Retinal pigment epithelial cell (primary cell): ENCODE results near the gene VPS13A.

ENCODE experiments used
- DNase-seq: peaks from one replicate; pipeline ENCODE4 v3.0.0-alpha.2; 2010; ENCODE audit warnings: low read depth
- H3K4me3 ChIP-seq: 2 replicates; pipeline ENCODE4 v1.5.1; 2011; ENCODE audit warnings: mild to moderate bottlenecking, low read length, control low read depth, moderate library complexity
- CTCF ChIP-seq: conservative IDR thresholded peaks from 2 replicates; pipeline ENCODE4 v1.5.1; 2011; ENCODE audit warnings: low read depth, low read length, control low read depth, inconsistent platforms

The VPS13A gene

GRCh38 chr9:77453825-77454647, 276.7 kb downstream of the VPS13A start:
- no peak overlapping the region for H3K4me3 ChIP-seq
- no peak for TF ChIP-seq CTCF
- DNase-seq, result no peak

GRCh38 chr9:77454663-77455062, 277.3 kb downstream of the VPS13A start:
- no peak for TF ChIP-seq CTCF
- DNase-seq, result no peak
- no peak overlapping the region for H3K4me3 ChIP-seq

GRCh38 chr9:77455312-77455927, 278.1 kb downstream of the VPS13A start:
- TF ChIP-seq CTCF, result peak; percentile 54
- H3K4me3 ChIP-seq, result no peak overlapping the region
- no peak for DNase-seq

GRCh38 chr9:77456829-77457437, 279.6 kb downstream of the VPS13A start:
- DNase-seq, result peak; percentile 55
- H3K4me3 ChIP-seq, result no peak overlapping the region
- TF ChIP-seq CTCF, result peak; percentile 97

GRCh38 chr9:77457916-77458592, 280.7 kb downstream of the VPS13A start:
- peak; percentile 94 for TF ChIP-seq CTCF
- H3K4me3 ChIP-seq, result no peak overlapping the region
- DNase-seq, result no peak

GRCh38 chr9:77460938-77461337, 283.6 kb downstream of the VPS13A start:
- no peak for TF ChIP-seq CTCF
- DNase-seq, result no peak
- H3K4me3 ChIP-seq, result no peak overlapping the region
